Measurements from ENCODE around the gene PAGR1. TPM values are rescaled to one million over a fixed set of nuclear protein-coding genes. Genes with fewer than 3 reads are reported as not detected.

The PAGR1 gene
- total and polyA plus RNA-seq, 9 of the 15 experiments (the other 6 are each of a cell fraction or from before 2014, with no cell fraction given), result 1.4 to 58.2 (median 16.8) TPM

GRCh38 chr16:29815793-29816693 lies at the start of gene PAGR1 (continued):
- TF ChIP-seq NR3C1 (CRISPR knock-in tag; IDR thresholded peaks at IDR 0.05) (no peak), ZNF699 (CRISPR knock-in tag; IDR thresholded peaks at IDR 0.05; ENCODE audit: insufficient replicate concordance) (no peak), CEBPB (tag; IDR thresholded peaks at IDR 0.05) (no peak), ZNF3 (CRISPR knock-in tag; IDR thresholded peaks at IDR 0.05) (no peak), SIX5 (IDR thresholded peaks at IDR 0.05; ENCODE audit: borderline replicate concordance in 1 of 2, insufficient read depth in 1 of 2, low read depth in 1 of 2, low read length in 2 of 2) (peak; percentile 68 to 73; a peak in 3 of 4 replicates), ZKSCAN1 (IDR thresholded peaks at IDR 0.05; ENCODE audit: low read depth, low read length) (no peak), BRCA1 (IDR thresholded peaks at IDR 0.05) (no peak), BRCA1 (CRISPR knock-in tag; IDR thresholded peaks at IDR 0.05) (no peak), TBP (optimal IDR thresholded peaks at IDR 0.05; ENCODE audit: low read depth, low read length) (peak; percentile 85), FOXK2 (conservative IDR thresholded peaks at IDR 0.05 in 1 of 2, IDR thresholded peaks at IDR 0.05 in 1 of 2; ENCODE audit: low read depth in 2 of 2) (peak; percentile 59 to 81; a peak in 3 of 4 replicates), RREB1 (CRISPR knock-in tag; IDR thresholded peaks at IDR 0.05) (0 out of 2 replicates have a peak, but pooled peaks have one; percentile 64), LCOR (CRISPR knock-in tag; IDR thresholded peaks at IDR 0.05) (no peak), CREM (IDR thresholded peaks at IDR 0.05; ENCODE audit: low read depth) (peak; percentile 97), TOE1 (IDR thresholded peaks at IDR 0.05; ENCODE audit: borderline replicate concordance) (peak; percentile 88; the same call in 1 of the 2 replicates), TOE1 (CRISPR knock-in tag; IDR thresholded peaks at IDR 0.05; ENCODE audit: borderline replicate concordance, low read depth) (no peak), CCNT2 (IDR thresholded peaks at IDR 0.05; ENCODE audit: borderline replicate concordance, extremely low read depth, insufficient read length, low read depth, low read length) (no peak), HOMEZ (CRISPR knock-in tag; IDR thresholded peaks at IDR 0.05) (no peak), ASH1L (IDR thresholded peaks at IDR 0.05; ENCODE audit: borderline replicate concordance, low read depth, partially characterized antibody) (no peak), PHF20 (IDR thresholded peaks at IDR 0.05; ENCODE audit: partially characterized antibody) (peak; percentile 28), ZNF263 (CRISPR knock-in tag; IDR thresholded peaks at IDR 0.05; ENCODE audit: borderline replicate concordance) (peak; percentile 41), POLR2AphosphoS2 (IDR thresholded peaks at IDR 0.05; ENCODE audit: low read length) (peak; percentile 71; the same call in 1 of the 2 replicates)

All from K562 (cell line).